Neural progenitor cell (in vitro differentiated cells): ENCODE results near the gene KTI12. TPM values are rescaled to one million over a fixed set of nuclear protein-coding genes. Genes with fewer than 3 reads are reported as not detected.

Source experiments
- DNase-seq: peaks from one replicate; pipeline ENCODE4 v3.0.0-alpha.2; 2016; ENCODE audit warnings: low spot score
- H2AFZ ChIP-seq: fragments of 200-600 bp; sonication (generic); replicated peaks from 2 replicates; pipeline ENCODE4 v1.6.1; 2016; ENCODE audit warnings: antibody characterized with exemption
- H3F3A ChIP-seq: fragments of 200-600 bp; sonication (generic); 2 replicates; pipeline ENCODE4 v1.6.1; 2016; ENCODE audit warnings: antibody characterized with exemption, low read depth
- H3K27ac ChIP-seq: fragments of 200-600 bp; sonication (generic); 2 replicates; pipeline ENCODE4 v1.5.1; 2016; ENCODE audit warnings: mild to moderate bottlenecking
- H3K27me3 ChIP-seq: fragments of 200-600 bp; sonication (generic); 2 replicates; pipeline ENCODE4 v1.6.1; 2016; ENCODE audit warnings: mild to moderate bottlenecking, moderate library complexity
- H3K36me3 ChIP-seq: fragments of 200-600 bp; sonication (generic); 2 replicates; pipeline ENCODE4 v1.5.1; 2016
- H3K4me1 ChIP-seq: fragments of 200-600 bp; sonication (generic); 2 replicates; pipeline ENCODE4 v1.6.1; 2016; ENCODE audit warnings: mixed run types
- H3K4me2 ChIP-seq: fragments of 200-600 bp; sonication (generic); 2 replicates; pipeline ENCODE4 v1.6.1; 2016
- H3K4me3 ChIP-seq: fragments of 200-600 bp; sonication (generic); 2 replicates; pipeline ENCODE4 v1.5.1; 2016
- H3K79me2 ChIP-seq: fragments of 200-600 bp; sonication (generic); 2 replicates; pipeline ENCODE4 v1.6.1; 2016; ENCODE audit warnings: low read depth
- H3K9ac ChIP-seq: fragments of 200-600 bp; sonication (generic); 2 replicates; pipeline ENCODE4 v1.6.1; 2016
- H3K9me3 ChIP-seq: fragments of 200-600 bp; sonication (generic); 2 replicates; pipeline ENCODE4 v1.5.1; 2016; ENCODE audit warnings: low read depth
- H4K20me1 ChIP-seq: fragments of 200-600 bp; sonication (generic); 2 replicates; pipeline ENCODE4 v1.6.1; 2016; ENCODE audit warnings: low read depth
- H3K27ac Mint-ChIP-seq: 3 replicates; pipeline ENCODE4 v1.8.0; 2021; ENCODE audit warnings: mixed read lengths
- H3K27me3 Mint-ChIP-seq: 2 replicates; pipeline ENCODE4 v1.8.0; 2022; ENCODE audit warnings: low read depth, mild to moderate bottlenecking, inconsistent platforms, moderate library complexity, mixed read lengths; ENCODE audit not compliant: insufficient read depth
- H3K36me3 Mint-ChIP-seq: 3 replicates; pipeline ENCODE4 v1.8.0; 2021; ENCODE audit warnings: mixed read lengths
- H3K4me1 Mint-ChIP-seq: 3 replicates; pipeline ENCODE4 v1.8.0; 2021; ENCODE audit warnings: mixed read lengths
- H3K4me3 Mint-ChIP-seq: 3 replicates; pipeline ENCODE4 v1.8.0; 2021; ENCODE audit warnings: mild to moderate bottlenecking, moderate library complexity, mixed read lengths
- H3K9me3 Mint-ChIP-seq: 3 replicates; pipeline ENCODE4 v1.8.0; 2020; ENCODE audit warnings: mixed read lengths
- EZH2 ChIP-seq: fragments of 200-600 bp; sonication (generic); IDR thresholded peaks from 2 replicates; pipeline ENCODE4 v1.6.1; 2017; ENCODE audit warnings: antibody characterized with exemption, mild to moderate bottlenecking, moderate library complexity
- EZH2phosphoT487 ChIP-seq: fragments of 200-600 bp; sonication (generic); IDR thresholded peaks from 2 replicates; pipeline ENCODE4 v1.6.1; 2017; ENCODE audit warnings: antibody characterized with exemption
- total RNA-seq: library from RNA; depleted of rRNA; stranded (reverse); fragments of >200 nt; gene quantifications from 2 replicates; pipeline ENCODE4 v1.2.3, GENCODE V29; 2015; ENCODE audit warnings: low replicate concordance
- TF ChIP-seq, protein P1 (sequence below): fragments of 200-600 bp; sonication (generic); IDR thresholded peaks from 2 replicates; pipeline ENCODE4 v1.5.1; 2017; ENCODE audit warnings: antibody characterized with exemption, mild to moderate bottlenecking

KTI12 gene
- total RNA-seq, 1 donor from 2014 or later, result 3.5 TPM

- Histone ChIP-seq H3K4me3 (no peak overlapping the region), H3K9me3 (no peaks in the 10 kb centered on the region), H3K79me2 (peaks cover 80% of the 10 kb centered on the region), H3K4me1 (no peaks in the 10 kb centered on the region), H4K20me1 (peaks cover 8% of the 10 kb centered on the region), H3K9ac (no peak overlapping the region), H3K27me3 (no peaks in the 10 kb centered on the region), H2AFZ (no peak overlapping the region), H3K27ac (no peak overlapping the region), H3K4me2 (no peak overlapping the region), H3K36me3 (peaks cover 4% of the 10 kb centered on the region), H3F3A (no peaks in the 10 kb centered on the region)
- Mint-ChIP-seq H3K36me3 (peaks cover 14% of the 10 kb centered on the region), H3K27ac (no peak overlapping the region), H3K4me1 (no peaks in the 10 kb centered on the region), H3K27me3 (no peaks in the 10 kb centered on the region), H3K9me3 (no peaks in the 10 kb centered on the region), H3K4me3 (no peak overlapping the region)
- no peak for DNase-seq
- TF ChIP-seq EZH2 (no peak), EZH2phosphoT487 (no peak)
- TF ChIP-seq, protein P1, sequence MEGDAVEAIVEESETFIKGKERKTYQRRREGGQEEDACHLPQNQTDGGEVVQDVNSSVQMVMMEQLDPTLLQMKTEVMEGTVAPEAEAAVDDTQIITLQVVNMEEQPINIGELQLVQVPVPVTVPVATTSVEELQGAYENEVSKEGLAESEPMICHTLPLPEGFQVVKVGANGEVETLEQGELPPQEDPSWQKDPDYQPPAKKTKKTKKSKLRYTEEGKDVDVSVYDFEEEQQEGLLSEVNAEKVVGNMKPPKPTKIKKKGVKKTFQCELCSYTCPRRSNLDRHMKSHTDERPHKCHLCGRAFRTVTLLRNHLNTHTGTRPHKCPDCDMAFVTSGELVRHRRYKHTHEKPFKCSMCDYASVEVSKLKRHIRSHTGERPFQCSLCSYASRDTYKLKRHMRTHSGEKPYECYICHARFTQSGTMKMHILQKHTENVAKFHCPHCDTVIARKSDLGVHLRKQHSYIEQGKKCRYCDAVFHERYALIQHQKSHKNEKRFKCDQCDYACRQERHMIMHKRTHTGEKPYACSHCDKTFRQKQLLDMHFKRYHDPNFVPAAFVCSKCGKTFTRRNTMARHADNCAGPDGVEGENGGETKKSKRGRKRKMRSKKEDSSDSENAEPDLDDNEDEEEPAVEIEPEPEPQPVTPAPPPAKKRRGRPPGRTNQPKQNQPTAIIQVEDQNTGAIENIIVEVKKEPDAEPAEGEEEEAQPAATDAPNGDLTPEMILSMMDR, result no peak
Measured at GRCh38 chr1:52045236-52045635, 11.6 kb upstream of the KTI12 start.

DNA sequence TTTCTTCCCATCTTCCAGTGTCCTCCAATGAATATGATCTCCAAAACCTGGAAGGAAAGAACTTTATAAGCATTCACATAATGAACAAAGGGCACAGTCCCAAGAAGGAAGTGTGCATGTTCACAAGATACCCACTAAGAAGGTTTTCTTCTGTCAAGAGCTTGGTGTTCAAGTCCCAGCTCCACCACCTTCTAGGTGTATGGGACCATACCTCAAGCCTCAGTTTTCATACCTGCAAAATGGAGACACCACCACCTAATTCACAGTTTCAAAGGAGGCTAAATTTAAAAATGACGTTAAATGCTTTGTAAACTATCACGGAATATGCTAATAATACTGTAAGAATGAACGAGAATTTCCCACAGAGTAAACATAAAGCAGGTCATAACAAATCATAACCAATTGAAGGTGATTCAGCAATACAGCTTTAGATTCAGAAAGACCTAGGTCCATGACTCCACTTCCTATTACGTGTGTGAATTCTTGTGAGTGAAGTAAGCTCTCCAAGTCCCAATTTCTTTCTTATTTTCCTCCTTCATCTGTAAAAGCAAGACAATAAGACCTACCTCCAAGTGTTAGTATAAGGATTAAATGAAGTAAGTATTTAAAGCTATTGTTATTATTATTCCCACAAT is 8.1 kb upstream of the KTI12 start:
- no peak for TF ChIP-seq EZH2phosphoT487
- TF ChIP-seq, protein P1, result no peak
- no peak for TF ChIP-seq EZH2
- no peak overlapping the region for H3K4me2 ChIP-seq
- peaks cover 9% of the 10 kb centered on the region for H3K36me3 Mint-ChIP-seq
- peaks cover 46% of the 10 kb centered on the region for H3K79me2 ChIP-seq
- no peaks in the 10 kb centered on the region for H3K27me3 Mint-ChIP-seq
- H3K9me3 ChIP-seq, result no peaks in the 10 kb centered on the region
- no peak overlapping the region for H3K4me3 Mint-ChIP-seq
- no peaks in the 10 kb centered on the region for H3K4me1 Mint-ChIP-seq
- DNase-seq, result no peak
- no peaks in the 10 kb centered on the region for H3K4me1 ChIP-seq
- H3K27ac ChIP-seq, result no peak overlapping the region
- H3K27ac Mint-ChIP-seq, result no peak overlapping the region
- peaks cover 4% of the 10 kb centered on the region for H3K36me3 ChIP-seq
- H3F3A ChIP-seq, result no peaks in the 10 kb centered on the region
- peaks cover 8% of the 10 kb centered on the region for H4K20me1 ChIP-seq
- no peak overlapping the region for H3K4me3 ChIP-seq
- no peaks in the 10 kb centered on the region for H3K9me3 Mint-ChIP-seq
- no peak overlapping the region for H3K9ac ChIP-seq
- no peaks in the 10 kb centered on the region for H3K27me3 ChIP-seq
- H2AFZ ChIP-seq, result no peak overlapping the region

- Mint-ChIP-seq H3K4me1 (peaks cover 7% of the 10 kb centered on the region), H3K9me3 (no peaks in the 10 kb centered on the region), H3K4me3 (no peak overlapping the region), H3K36me3 (peaks cover 2% of the 10 kb centered on the region), H3K27ac (no peak overlapping the region), H3K27me3 (no peaks in the 10 kb centered on the region)
- Histone ChIP-seq H3K9me3 (no peaks in the 10 kb centered on the region), H4K20me1 (peaks cover 6% of the 10 kb centered on the region), H3K27ac (no peak overlapping the region), H3K9ac (no peak overlapping the region), H3K4me2 (no peak overlapping the region), H3K4me1 (no peaks in the 10 kb centered on the region), H2AFZ (no peak overlapping the region), H3K79me2 (peaks cover 16% of the 10 kb centered on the region), H3K36me3 (peaks cover 4% of the 10 kb centered on the region), H3K27me3 (no peaks in the 10 kb centered on the region), H3F3A (peaks cover 14% of the 10 kb centered on the region), H3K4me3 (no peak overlapping the region)
- TF ChIP-seq, protein P1, result no peak
- TF ChIP-seq EZH2, result no peak
- TF ChIP-seq EZH2phosphoT487, result no peak
- no peak for DNase-seq
Measured at GRCh38 chr1:52037909-52038308, 4.3 kb upstream of the KTI12 start.
